ENCODE data around the gene POLA2.
A peak's percentile ranks its signal among the peaks of the same experiment; 100 is the strongest.
"Not testable (repeated sequence)": the region's sequence is repeated elsewhere in the genome, so short reads cannot be mapped to it uniquely, and the experiment has no call there.

The POLA2 gene

DNA sequence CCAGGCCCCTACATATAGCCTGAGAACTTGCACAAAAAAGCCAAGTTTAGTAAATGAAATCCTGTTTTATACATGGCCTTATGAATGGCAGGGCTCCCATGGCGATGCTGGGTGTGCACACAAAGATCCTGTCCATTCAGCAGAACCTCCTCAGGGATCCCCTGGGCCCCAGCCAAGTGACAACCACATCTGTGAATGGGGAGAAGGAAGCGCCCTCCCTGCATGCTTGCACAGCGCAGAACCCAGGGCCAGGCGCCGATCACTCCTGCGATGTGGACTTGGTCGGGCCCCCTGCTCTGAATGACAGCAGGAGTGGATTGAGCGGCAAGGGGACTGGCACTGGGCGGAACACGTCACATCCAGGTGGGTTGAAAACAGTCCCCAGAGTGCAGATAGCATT, 48.5 kb downstream of the POLA2 start:
- no peak for DNase-seq

DNA sequence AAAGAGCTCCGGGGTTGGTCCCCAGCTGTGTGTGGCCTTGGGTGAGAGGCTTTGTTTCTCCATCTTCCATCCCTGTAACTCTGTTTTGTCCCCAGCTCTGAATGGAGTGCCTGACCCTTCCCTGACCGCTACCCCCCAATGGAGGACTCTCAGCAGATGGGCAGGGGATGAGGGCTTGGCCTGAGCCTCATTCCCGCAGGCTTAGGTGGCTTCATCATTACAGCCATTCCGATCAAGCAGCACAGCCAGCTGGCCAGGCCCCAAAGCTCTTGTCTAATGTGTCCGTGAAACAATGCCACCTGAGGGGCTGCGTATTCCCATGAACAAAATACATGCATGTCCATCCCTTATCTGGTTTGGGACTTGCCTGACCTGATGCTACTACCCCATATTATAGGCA, 49.0 kb downstream of the POLA2 start:
- DNase-seq = no peak

DNA sequence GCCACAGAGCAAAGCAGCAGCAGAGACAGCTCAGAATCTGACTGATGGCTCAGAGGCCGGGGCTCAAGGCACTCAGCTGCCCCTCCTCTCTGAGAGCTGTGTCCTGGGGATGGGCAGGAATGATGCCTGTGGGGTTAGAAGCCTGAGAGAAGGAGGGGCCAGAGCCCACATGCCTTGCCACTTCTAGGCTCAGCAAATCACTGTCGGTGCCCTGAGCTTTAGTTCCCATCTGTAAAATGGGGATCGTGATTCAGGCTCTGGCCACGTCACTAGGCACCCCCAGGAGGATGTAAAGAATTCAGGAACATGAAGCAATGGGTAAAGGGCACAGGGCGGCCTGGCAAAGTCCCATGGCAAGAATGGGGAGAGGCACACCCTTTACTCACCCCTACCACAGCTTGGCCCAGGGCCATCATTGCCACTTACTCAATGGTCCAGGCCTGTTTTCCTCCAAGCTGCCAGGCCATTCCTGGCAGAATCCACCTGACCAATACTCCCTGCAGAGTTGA, 49.5 kb downstream of the POLA2 start:
- DNase-seq = no peak

DNA sequence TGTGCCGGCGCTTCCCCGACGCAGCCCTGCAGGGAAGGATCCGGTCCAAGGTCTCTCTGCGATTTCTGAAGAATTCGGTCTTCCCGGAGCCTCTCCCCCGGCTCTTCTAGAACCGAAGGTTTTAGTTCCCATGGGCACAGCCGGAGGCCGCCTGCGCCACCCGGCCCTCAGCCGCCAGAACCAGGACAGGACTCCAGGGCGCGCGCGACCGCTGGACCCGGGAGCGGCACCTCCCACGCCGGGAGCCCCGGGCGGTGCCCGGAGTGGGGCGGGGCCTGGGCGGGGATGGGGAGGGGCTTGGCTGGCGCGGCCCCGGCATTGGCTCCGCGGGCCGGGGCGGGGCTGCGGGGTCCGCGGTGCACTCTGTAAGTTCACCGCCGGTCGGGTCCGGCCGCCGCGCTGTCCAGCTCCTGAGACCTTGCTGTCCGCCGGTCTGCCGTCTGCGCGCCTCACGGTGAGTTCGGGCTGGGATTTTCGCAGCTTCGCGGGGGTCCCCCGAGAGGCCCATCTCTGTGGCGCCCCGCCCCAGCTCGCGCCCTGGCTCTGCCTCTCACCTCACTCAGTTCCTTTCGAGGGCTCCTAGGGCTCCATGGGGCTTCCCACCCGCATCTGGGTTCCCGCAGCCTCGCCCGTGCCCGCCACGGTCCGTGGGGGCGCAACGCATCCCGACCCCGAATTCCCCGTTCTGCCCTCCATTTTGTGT, 52.9 kb downstream of the POLA2 start, which contains the start of gene CDC42EP2:
TSS of gene CDC42EP2 (plus strand) at position 366 of the 703 bp plus-strand sequence. CDS start 6,033 bp downstream, outside the sequence.
- peak; percentile 69 for DNase-seq

DNA sequence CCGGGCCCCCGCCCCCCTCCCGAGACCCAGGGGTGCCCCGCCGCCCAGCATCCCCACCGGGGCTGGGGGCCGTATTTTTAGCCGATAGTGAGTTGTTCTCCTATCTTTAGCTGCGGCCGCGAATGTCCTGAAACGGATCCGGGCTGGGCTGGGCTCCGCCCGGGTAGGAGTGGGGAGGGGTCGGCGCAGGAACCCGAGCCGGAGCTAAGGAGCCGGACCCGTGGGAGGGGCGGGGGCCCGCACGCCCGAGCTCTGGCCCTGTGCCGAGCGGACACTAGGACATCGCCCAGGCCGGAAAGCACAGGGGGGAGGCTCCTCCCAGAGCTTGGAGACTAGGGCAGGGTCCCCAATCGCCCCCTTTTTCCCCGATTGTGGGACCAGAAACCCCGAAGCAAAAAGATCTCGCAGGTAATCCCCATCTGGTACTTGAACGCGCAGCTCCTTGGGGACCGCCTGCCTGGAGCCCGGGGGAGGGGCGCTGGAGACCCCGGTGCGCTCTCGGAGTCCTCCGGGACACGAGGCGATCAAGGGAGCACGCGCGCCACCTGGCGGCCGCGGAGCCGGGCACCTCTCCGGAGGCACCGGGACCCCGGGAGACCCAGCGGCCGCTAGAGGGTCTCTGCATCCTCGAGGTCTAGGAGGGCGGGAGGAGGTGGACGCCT, 53.6 kb downstream of the POLA2 start:
- DNase-seq = peak; percentile 72

DNA sequence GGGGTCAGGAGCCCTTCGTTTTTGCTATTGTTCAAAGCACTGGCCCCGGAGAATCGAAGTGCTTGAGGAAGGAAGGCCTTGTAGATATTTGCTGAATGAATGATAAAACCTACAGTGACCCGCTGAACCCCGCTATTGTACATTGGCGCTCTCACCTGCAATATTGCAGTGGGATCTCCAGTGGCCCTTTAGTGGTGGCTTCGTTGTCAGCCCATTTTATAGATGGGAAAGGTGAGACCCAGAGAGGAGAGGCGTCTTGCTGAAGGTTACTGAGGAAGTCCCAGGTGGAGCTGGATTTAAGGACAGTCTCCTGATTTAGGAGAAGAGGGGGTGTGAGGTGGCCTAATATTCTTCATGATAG, 54.1 kb downstream of the POLA2 start:
- no peak for DNase-seq

DNA sequence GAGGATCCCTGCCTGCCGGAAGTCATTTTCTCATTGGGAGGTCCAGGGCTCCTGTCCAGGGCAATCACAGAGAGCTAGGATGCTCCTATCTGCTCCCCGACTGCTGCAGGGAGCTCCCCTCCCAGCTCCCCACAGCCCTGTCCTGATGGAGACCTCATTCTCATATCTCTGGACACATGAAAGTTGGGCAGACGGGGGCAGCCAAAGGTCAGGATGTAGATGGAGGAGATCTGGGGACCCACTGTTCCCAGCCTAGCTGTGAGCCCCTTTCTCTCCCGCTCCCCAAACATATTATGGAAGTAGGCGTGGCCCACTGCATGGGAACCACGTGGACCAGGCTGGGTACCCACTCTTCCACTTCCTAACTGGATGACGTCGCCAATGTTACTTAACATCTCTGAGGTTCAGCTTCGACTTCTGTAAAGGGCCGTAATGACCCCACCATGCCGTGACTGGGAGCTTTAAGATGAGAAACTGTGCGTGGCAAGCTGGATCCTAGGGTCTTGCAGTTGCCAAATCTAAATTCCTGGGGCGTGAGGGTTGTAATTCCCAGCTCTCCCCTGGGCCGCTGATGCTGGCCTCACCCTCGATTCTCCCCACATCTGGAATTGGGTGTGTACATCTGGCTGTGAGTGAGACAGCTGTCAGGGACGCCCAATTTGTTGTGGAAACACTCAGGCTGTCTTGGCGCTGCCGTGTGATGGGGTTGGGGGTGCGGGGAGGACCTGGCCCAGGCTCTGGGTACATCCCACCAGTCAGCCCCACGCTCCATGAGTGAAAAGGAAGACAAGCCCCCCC, 54.7 kb downstream of the POLA2 start:
- no peak for DNase-seq

DNA sequence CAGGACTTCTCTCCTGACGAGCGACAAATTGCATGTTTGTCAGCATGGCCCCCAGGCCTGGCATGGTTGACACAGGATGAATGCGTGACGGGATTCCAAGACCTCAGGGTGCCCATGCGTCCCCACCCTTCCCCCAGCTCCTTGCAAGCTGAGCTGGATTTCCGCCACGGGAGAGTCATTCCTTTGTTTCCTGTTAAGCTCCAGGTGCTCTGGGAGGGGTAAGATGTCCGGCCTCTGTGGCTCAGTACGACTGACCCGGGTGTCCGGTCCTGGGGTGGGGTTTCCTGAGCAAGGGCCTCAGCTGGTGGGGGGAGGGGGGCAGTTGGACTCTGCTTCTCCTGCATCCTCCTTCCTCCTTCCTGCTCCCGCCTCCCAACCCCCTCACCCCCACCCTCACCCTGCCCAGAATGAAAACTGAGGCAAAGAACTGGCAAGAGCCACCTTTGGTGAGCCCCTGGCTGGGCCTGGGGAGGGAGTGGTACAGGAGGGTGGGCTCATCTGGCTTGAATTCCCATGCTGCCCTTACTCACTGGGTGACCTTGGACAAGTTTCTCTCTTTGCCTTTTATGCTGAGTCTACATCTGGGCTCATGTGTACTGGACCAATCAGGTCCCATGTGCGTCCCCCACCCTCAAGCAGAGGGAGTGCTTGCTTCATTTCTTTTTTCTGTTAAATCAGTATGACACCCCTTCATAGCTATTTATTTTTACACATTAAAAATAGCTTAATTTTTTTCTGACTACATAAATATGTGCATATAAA, 55.4 kb downstream of the POLA2 start:
- DNase-seq = no peak

DNA sequence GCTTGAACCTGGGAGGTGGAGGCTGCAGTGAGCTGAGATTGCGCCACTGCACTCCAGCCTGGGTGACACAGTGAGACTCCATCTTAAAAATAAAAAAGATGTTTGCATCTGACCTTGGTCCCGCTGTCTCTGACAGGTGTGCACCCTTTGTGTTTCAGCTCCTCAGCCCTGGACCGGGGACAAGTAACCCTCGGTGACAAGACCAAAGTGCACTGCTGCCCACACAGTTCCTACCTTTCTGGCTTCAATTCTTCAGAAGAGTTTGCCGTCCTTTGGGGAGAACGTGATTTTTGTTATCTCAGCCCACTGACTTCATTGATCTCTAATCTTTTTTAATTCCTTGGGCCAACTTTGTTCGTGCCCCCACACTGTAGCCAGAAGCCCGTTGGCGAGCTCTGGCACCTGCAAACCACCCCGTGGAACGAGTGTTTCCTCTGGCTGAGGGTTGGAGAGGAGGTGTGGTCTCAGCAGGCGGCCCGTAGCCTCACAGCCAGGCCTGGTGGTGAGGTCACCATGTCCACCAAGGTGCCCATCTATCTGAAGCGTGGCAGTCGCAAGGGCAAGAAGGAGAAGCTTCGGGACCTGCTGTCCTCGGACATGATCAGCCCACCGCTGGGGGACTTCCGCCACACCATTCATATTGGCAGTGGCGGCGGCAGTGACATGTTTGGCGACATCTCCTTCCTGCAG, 58.8 kb downstream of the POLA2 start:
- DNase-seq = no peak

DNA sequence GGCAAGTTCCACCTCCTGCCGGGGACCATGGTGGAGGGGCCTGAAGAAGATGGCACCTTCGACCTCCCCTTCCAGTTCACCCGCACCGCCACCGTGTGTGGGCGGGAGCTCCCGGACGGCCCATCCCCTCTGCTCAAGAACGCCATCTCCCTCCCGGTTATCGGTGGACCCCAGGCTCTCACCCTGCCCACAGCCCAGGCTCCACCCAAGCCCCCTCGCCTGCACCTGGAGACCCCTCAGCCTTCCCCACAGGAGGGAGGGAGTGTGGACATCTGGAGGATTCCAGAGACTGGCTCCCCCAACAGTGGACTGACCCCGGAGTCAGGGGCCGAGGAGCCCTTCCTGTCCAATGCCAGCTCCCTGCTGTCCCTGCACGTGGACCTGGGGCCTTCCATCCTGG, 59.3 kb downstream of the POLA2 start:
- DNase-seq = no peak

DNA sequence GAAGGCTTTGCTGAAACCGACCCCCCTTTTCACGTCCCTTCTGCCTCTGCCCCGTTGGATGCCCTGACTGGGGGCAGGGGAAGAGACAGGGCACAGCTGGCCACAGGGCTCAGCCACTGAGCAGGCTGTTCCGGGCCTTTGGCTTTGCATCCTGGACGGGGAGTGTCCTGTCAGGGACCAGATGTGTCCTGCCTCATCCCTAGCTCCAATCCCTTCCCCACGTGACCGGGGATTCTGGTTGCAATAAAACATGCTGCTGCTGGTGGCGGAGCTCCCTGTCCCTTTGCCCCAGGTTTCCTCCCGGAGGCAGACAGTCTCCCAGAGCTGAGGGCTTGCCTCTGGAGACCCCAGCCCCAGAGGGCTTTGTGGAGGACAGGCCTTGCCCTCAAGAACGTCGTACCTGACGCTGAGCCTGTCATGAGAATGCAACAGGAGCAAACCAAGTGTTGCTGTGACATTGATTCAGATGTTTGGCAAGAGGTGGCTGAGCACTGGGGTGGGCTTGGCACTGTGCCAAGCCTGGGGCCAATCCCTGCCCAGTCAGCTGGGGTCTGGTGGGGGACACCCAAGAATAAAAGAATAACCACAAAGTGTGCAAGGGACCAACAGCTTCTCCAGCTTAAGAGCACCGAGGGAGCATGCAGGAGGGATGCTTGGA, 60.2 kb downstream of the POLA2 start:
- no peak for DNase-seq

DNA sequence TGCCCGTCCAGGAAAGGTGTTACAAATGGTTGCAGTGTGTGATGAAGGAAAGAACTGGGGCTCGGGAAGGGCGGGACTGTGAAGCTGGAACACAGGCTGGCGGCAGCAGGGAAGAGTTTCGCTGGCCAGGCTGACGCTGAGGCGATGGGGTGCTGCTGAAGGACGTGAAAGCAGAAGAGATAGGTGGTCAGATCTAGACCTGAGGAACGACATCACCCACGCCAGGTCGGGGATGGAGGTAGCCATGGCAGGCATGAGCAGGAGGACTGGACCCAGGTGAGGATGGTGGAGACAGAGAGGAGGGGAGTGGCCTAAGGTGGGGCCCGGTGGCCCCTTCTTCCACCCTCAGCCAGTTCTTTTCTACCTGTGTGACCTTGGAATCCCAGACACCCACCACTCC, 62.1 kb downstream of the POLA2 start:
- no peak for DNase-seq

DNA sequence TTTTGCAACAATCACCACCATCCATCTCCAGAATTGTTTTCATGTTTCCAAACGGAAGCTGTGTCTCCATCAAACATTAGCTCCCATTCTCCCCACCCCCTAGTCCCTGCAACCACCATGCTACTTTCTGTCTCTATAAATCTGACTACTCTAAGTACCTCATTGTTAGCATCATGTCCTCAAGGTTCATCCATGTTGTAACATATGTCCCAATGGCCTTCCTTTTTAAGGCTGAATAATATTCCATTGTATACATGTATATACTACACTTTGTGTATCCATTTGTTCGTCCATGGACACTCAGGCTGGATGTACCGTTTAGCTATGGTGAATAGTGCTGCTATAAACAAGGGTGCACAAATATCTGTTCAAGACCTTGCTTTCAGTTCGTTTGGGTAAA, 63.7 kb downstream of the POLA2 start:
- no peak for DNase-seq

DNA sequence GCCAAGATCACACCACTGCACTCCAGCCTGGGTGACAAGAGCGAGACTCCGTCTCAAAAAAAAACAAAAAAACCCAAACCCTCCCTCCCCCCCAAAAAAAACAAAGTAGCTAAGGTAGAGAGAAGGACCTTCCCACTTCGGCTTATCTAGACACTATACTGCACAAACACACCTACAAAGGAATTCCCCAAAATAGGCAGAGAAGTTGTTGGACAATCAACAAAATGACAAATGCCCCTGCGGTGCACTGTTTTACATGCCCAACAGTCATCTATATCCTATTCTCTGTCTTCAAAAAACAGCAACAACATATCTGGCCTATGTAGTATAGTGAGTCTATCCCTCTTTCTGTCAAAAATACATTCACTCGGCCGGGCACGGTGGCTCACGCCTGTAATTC, 65.3 kb downstream of the POLA2 start:
- DNase-seq = no peak

DNA sequence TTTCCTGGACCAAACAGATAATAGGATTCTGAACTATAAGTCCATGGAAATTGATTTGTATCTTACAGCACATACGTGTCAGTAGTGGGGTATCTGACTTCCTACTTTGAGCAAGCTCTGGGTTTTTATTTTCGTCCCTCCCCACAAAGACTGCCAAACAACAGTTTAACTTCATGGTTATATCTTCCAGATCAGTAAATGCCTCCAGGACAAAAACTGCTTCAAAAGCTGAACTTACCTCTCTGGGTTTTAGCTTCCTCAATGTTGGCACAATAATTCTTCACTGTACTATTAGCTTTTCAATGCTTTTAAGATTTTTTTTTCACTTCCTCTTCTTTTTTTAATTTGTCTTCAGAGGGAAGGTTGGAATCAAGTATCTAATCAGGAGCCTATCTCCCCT, 67.7 kb downstream of the POLA2 start:
- DNase-seq = no peak

DNA sequence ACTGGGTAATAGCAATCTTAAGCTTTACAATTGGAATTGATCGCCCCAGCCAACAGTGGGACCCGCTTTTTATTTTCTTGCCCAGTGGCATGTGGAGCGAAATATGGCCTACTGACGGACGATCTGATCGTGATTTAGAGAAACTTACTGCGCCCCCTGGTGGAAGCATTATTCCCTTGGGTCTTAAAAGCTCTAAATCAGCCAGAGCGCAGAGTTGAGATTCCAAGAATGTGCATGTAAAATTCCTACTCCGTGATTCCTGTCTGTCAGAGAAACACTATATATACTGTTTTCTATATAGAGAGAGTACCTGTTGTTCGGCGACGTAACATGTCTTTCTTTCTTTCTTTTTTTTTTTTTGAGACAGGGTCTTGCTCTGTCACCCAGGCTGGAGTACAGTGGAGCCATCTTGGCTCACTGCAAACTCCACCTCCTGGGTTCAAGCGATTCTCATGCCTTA, 68.2 kb downstream of the POLA2 start:
- DNase-seq = peak; percentile 70

DNA sequence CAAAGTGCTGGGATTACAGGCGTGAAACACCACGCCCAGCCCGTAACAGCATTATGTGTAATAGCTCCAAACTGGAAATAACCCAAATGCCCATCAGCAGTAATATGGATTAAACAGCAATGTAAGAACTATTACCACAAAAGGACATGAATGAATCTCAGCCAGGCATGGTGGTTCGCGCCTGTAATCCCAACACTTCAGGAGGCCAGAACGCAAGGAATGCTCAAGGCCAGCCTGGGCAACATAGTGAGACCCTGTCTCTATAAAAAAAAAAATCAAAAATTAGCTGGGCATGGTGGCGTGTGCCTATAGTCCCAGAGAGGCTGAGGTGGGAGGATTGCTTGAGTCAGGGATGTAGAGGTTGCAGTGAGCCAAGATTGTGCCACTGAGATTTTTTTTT, 68.8 kb downstream of the POLA2 start:
- no peak for DNase-seq

DNA sequence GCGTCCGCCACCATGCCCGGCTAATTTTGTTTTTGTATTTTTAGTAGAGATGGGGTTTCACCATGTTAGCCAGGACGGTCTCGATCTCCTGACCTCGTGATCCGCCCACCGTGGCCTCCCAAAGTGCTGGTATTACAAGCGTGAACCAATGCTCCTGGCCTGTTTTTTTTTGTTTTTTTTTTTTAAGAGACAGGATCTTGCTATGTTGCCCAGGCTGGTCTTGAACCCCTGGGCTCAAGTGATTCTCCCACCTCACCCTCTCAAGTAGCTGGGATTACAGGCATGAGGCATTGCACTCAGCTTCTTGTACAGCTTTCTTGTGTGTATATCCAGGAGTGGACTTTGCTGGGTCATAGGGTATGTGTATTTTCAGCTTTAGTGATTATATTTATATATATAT, 70.8 kb downstream of the POLA2 start:
- not testable (repeated sequence) for DNase-seq

DNA sequence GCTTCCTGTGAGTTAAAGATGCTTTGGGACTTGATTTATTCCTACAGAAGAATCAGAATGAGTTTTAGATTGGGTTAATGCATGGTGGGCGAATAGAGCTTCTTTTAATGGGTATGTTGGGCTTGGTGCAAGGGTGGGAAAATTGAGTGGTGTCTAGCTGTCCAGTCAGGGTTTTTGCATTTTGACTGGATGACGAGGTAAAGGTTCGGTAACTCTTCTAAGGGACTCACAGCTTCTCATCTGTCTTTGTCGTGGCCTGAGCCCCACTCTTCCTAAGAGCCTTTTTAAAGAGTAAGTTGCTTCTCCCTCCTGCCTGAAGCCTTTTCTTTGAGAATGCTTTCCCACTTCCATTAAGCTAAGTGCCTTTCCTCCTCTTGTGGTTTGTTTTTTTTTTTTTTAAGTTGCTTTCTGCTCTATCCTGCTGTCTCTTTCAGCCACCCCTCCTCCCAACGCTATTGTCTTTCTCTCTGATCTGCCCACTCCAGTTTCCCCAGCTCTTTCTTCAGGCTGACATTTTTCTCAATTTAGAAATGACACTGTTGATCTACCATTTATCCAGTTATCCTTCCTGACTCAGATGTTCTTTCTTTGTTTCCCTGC, 73.0 kb downstream of the POLA2 start:
- no peak for DNase-seq

DNA sequence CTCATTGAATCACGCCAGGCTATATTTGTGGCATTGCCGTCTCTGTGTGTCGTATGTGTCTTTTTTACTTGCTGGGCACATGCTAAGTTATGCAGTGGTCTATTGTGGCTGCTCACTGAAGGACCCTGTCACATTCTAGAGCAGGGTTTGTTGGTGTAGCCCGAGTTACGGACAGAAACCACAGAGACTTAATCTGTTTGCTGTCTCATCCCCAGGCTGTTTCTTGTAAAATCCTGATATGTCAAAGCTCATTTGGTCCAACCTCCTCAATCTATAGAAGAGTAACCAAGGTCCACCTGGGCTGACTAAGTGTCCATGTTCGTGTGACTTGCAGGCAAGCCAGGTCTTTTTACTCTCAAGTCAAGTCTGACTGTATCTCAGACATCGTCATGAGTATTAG, 76.9 kb downstream of the POLA2 start:
- no peak for DNase-seq

DNA sequence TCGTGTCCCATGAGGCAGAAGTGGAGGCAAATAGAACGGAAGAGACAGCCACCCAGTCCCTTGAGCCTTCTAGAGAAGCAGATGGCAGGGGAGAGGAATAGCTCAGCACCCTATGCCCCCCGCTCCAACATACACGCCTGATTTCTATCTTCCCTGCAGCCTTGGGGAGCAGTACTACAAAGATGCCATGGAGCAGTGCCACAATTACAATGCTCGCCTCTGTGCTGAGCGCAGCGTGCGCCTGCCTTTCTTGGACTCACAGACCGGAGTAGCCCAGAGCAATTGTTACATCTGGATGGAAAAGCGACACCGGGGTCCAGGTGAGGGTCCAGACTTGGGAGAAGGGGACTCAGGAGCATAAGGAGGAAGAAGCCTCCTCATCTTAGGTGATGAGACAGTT, 78.5 kb downstream of the POLA2 start:
- DNase-seq = no peak
